ENCODE measurements around the gene RNU7-1.
A peak's percentile ranks its signal among the peaks of the same experiment; 100 is the strongest.

Gene RNU7-1

DNA sequence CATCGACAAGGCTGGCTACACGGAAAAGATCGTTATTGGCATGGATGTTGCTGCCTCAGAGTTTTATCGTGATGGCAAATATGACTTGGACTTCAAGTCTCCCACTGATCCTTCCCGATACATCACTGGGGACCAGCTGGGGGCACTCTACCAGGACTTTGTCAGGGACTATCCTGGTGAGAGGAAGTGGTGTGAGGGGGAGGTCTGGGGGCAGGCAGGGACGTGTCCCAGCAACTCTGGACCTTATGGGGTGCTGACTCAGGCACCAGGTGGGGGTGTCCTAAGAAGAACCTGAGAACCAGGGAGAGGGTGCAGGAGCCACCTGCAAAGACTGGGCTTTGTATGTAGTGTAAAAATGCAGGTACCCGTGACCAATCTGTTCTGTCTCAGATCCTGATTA, 24.0 kb upstream of the RNU7-1 start:
- DNase-seq (ENCODE audit: low read depth): no peak

DNA sequence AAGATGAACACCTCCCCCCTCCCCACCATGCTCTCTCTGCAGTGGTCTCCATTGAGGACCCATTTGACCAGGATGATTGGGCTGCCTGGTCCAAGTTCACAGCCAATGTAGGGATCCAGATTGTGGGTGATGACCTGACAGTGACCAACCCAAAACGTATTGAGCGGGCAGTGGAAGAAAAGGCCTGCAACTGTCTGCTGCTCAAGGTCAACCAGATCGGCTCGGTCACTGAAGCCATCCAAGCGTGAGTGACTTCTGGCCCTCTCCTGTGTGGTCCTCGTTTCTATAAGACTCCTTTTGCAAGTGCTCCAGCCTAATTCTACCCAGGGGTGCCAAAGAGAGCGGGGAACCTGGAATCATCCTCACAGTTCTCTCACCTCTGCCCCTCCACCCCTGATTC, 22.1 kb upstream of the RNU7-1 start:
- DNase-seq (ENCODE audit: low read depth): no peak

DNA sequence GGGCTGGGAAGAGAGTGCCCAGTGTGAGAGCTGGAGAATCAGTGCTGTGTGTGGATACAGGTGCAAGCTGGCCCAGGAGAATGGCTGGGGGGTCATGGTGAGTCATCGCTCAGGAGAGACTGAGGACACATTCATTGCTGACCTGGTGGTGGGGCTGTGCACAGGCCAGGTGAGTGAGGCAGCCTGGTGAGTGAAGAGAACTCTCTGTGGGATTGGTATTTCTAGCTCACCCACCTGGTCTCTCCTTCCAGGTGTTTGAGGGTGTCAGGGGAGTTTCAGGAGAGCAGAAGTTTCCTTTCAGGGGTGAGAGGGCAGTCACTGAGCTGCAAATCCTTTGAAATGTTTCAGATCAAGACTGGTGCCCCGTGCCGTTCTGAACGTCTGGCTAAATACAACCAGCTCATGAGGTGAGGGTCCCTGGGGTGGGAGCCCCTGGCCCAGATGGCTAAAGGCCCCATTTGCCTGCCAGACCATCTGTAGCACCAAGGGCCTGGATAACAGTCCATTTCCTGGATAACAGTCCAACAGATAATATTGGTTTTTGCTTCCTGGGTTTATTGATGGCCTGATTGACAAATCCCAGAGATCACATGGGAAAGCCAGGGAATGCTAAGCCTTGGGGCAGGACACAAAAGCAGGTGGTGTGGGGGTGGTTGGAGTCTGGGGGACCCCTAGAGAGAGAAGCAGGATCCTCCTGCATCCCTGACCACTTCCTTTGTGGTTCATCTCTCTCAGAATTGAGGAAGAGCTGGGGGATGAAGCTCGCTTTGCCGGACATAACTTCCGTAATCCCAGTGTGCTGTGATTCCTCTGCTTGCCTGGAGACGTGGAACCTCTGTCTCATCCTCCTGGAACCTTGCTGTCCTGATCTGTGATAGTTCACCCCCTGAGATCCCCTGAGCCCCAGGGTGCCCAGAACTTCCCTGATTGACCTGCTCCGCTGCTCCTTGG, 21.3 kb upstream of the RNU7-1 start:
- DNase-seq (ENCODE audit: low read depth): no peak

DNA sequence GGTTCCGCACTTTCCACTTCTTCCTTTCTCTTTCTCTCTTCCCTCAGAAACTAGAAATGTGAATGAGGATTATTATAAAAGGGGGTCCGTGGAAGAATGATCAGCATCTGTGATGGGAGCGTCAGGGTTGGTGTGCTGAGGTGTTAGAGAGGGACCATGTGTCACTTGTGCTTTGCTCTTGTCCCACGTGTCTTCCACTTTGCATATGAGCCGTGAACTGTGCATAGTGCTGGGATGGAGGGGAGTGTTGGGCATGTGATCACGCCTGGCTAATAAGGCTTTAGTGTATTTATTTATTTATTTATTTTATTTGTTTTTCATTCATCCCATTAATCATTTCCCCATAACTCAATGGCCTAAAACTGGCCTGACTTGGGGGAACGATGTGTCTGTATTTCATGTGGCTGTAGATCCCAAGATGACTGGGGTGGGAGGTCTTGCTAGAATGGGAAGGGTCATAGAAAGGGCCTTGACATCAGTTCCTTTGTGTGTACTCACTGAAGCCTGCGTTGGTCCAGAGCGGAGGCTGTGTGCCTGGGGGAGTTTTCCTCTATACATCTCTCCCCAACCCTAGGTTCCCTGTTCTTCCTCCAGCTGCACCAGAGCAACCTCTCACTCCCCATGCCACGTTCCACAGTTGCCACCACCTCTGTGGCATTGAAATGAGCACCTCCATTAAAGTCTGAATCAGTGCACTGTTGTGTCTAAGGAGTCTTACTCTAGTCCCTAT, 20.4 kb upstream of the RNU7-1 start:
- DNase-seq (ENCODE audit: low read depth): no peak

DNA sequence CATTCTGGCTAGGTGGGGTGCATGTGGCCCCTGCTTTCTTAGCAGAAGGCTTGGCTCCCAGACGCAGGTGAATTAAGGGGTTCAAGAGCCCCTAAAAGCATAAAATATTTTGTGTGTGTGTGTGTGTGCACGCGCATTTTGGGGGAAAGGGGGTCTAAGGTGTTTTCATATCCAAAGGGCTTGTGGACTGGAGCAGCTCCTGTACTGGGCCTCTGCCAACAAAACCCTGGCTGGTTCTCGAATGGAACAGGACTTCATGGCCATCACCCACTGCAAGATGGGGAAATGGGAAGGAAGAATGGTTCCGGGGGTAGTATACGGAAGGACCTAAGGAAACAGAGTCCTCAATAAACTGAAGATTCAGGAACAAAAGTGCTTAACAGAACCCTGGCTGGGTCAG, 19.8 kb upstream of the RNU7-1 start:
- DNase-seq (ENCODE audit: low read depth): no peak

DNA sequence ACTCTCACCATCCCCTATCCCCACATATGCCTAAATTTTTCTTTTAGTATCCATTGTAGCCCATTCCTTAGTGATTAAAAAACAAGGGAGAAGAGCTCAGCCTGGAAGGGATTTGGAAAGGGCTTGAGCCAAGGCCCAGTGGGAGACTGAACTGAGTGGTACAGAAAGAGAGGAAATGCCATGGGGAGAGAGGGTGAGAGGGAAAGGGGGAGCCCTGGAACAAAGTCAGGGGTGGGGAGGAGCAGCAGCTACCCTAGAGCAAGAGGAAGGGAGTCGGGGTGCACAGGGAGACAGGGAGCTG, 18.4 kb upstream of the RNU7-1 start:
- no peak for DNase-seq (ENCODE audit: low read depth)

DNA sequence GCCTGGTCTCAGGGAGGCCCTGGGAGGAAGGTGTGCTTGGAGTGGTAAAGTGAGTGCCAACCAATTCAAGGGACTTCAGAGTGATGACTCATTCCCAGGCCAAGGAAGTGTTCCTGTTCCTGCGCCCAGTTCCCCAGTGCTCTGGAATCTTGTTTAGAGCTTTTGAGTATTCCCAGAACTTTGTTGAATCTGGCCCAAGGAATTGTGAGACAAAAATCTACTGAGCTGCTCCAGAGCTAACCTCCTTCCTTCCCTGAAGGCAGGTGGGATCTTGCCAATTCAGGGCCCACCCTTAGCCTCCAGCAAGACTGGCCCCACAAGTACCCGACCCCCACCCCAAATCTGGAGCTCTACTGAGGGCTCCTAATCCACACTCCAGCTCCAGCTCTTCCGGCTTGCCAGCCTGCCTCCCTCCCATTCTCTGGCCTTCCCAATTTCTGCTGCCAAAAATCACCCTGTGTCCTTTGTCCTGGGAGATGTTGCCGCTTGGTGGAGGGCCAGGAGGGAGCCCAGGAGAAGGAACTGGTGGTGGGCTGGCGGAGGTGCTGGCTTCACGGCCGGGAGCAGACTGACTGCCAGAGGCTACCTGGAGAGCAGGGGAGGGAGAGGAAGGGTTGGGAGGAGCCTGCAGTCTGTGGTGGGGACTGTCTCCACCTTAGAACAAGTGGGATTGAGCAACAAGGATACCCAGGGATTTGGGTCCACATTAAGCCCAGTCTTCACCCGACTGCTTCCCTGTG, 17.9 kb upstream of the RNU7-1 start:
- DNase-seq (ENCODE audit: low read depth): peak; percentile 86

DNA sequence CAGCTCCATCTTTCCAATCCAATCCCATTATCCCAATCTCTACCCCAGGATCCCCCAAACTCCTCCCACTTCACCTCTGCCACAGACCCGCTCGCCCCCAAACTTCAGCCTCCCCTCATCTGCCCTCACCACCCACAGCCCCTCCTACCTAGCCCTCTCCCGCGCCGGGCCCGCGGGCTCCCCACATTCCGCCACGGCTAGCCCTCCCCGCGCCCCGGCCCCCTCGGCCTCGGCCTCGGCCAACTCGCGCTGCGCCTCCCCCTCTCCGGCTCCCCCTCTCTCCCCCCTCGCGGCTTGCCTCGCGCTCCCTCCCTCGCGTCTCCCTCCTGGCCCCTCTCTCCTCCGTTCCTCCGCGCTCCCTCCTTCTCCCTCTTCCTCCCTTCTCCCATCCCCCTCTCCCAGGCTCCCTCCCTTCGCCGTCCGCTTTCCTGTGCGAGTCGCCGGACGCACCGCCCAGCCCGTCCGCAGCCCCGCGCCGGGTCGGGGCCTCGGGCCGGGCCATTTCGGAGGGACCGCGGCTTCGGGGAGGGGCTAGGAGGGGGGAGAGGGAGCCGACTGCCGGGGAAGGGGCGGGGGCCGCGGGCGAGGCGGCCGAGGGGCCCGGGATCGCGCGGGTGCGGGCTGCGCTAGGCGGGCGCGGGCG, 16.1 kb upstream of the RNU7-1 start, which contains the start of gene ATN1:
ATN1 (plus strand) TSS at position 581 of the 643 bp plus-strand sequence. CDS start 6,043 bp downstream, outside the sequence.
- peak; percentile 25 for DNase-seq (ENCODE audit: low read depth)

DNA sequence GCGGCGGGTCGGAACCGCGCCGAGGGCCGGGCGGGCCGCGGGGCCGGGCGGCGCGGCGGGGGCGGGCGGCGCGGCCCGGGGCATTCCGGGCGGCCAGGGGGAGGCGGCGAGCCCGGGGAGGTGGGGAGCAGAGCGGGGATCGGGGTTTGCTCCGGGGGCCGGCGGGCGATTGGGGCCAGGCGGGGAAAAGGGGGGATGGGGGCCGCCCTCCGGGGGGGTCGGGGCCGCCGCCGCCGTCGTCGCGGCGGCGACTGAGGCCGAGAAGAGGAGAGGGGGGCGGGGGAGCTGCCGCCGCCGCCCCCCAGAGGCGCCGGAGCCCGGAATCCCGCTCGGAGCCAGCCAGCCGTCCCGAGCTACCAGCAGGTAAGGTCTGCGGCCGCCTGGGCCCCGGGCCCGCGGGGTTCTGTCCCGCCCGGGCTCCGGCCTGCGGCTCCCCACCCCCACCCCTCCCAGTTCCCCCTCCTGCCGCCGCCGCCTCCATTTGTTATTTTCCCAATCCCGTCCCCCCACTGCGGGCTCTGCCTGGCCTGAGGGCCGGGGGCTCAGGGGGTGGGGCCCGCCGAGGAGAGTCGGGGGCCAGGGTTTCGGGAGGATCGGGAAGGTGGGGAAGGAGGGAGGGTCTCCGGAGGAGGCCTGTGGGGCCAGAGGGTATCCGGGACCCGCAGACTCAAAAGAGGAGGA, 15.5 kb upstream of the RNU7-1 start:
- DNase-seq (ENCODE audit: low read depth): no peak

DNA sequence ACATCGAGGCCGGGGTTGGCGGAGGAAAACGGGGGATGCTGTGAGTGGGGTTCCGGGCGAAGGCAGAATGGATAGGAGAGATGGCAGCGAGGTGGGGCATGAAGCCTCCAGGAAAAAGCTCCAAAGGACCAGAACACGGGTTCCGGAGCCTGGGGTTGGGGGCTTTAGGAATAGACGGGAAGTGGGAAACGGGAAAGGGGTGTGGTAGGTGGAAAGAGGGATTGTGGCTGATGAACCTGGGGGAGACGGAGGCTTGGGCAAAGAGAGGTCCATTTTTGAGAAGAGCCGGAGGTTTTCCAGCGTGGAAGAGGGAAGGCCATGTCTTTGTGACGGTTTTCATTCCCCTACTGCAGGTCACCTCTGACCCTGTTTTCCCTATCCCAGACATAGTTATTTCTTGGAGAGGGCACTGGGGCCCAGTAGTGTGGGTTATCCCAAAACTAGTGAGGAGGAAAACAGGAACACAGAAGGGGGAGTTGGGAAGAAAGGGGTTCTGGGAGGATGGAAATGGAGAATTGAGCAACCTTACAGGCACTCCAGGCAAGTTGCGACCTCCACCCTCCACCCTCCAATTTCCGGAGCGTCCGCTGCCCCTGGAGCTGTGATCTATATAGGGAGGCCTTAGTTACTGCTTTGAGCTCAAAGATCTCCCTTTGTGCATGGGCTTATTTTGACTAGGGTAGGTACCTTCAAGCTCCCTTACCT, 14.8 kb upstream of the RNU7-1 start:
- DNase-seq (ENCODE audit: low read depth): no peak

DNA sequence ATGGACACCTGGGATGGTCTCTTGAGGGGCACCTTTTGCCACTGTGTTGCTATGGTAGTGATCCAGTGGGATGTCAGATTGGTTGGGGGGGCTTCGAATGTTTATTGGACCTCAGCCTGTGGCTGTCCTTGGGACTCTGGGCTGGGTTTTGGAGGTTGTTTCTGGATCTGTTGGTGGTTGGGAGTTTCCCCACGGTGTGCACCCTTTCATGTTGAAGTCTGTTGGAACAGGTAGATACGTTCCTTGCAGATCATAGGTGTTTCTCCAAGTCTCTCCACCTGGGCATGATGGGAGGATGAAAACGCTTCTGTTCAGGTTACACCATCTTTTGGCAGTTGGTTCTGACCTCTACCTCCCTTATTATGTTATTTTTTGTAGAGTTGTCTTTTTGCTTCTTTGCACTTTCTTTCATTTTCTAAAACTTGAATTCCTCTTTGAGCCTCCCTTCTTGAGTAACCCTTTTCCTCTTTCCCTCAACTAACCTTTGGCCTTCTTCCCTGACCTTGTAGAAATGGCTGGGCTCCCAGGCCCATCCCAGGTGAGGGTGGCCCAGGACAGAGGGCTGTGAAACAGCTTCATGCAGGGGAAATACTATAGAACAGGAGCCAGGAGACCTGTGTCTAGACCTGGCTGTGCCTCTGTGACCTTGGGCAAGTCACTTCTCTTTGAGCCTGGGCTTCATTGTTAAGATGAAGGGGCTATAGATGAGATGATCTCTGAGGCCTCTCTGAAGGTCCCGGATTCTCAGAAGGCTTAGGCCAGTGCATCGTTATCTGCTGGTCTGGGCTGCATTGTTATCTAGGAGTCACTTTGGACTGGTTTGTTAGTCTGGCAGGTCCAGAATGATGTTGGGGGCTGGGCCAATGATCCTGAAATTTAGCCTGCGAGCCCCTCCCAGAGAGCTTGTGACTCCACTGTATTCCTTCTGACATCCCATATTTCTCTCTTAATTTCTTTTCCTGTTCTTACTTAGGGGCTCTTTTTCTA, 13.9 kb upstream of the RNU7-1 start:
- DNase-seq (ENCODE audit: low read depth): no peak

DNA sequence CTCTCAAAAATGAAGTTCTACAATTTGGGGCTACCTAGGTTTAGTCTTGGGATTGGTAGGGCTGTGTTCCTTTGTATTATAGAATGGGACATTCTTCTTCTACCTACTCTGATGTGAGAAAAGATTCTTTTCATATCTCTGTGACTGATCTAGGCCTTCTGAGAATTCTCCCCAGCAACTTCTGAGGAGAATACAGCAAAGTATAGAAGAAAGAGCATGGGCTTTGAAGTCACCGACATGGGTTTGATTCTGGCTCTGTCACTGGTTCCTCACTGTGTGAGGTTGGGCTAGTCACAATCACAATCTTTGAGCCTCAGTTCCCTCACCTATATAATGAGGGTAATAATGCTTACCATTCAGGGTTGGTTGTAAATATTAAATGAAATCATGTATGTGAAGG, 10.8 kb upstream of the RNU7-1 start:
- DNase-seq (ENCODE audit: low read depth): no peak

DNA sequence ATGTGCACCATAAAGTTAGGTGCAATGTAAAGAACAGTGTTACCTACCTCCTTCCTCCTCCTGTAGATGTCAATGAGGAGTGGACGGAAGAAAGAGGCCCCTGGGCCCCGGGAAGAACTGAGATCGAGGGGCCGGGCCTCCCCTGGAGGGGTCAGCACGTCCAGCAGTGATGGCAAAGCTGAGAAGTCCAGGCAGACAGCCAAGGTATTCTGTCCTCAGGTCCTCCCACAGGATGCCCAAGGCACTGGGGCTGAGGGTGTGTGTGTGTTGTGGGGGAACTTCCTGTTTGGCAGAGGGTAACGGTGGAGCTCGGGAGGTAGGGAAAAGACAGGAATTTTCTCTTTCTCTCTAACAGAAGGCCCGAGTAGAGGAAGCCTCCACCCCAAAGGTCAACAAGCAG, 9.5 kb upstream of the RNU7-1 start:
- DNase-seq (ENCODE audit: low read depth): no peak

DNA sequence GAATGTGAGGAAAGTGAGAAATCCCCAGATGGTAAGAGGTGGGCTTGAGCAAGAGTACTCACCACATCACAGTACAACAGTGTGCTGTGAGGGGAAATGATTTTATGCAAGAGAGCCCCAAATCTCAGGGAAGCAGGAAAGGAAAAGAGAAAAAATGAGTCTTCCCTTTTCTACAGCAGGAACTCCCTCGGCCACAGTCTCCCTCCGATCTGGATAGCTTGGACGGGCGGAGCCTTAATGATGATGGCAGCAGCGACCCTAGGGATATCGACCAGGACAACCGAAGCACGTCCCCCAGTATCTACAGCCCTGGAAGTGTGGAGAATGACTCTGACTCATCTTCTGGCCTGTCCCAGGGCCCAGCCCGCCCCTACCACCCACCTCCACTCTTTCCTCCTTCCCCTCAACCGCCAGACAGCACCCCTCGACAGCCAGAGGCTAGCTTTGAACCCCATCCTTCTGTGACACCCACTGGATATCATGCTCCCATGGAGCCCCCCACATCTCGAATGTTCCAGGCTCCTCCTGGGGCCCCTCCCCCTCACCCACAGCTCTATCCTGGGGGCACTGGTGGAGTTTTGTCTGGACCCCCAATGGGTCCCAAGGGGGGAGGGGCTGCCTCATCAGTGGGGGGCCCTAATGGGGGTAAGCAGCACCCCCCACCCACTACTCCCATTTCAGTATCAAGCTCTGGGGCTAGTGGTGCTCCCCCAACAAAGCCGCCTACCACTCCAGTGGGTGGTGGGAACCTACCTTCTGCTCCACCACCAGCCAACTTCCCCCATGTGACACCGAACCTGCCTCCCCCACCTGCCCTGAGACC, 8.0 kb upstream of the RNU7-1 start:
- no peak for DNase-seq (ENCODE audit: low read depth)

DNA sequence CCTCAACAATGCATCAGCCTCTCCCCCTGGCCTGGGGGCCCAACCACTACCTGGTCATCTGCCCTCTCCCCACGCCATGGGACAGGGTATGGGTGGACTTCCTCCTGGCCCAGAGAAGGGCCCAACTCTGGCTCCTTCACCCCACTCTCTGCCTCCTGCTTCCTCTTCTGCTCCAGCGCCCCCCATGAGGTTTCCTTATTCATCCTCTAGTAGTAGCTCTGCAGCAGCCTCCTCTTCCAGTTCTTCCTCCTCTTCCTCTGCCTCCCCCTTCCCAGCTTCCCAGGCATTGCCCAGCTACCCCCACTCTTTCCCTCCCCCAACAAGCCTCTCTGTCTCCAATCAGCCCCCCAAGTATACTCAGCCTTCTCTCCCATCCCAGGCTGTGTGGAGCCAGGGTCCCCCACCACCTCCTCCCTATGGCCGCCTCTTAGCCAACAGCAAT, 7.4 kb upstream of the RNU7-1 start:
- no peak for DNase-seq (ENCODE audit: low read depth)

DNA sequence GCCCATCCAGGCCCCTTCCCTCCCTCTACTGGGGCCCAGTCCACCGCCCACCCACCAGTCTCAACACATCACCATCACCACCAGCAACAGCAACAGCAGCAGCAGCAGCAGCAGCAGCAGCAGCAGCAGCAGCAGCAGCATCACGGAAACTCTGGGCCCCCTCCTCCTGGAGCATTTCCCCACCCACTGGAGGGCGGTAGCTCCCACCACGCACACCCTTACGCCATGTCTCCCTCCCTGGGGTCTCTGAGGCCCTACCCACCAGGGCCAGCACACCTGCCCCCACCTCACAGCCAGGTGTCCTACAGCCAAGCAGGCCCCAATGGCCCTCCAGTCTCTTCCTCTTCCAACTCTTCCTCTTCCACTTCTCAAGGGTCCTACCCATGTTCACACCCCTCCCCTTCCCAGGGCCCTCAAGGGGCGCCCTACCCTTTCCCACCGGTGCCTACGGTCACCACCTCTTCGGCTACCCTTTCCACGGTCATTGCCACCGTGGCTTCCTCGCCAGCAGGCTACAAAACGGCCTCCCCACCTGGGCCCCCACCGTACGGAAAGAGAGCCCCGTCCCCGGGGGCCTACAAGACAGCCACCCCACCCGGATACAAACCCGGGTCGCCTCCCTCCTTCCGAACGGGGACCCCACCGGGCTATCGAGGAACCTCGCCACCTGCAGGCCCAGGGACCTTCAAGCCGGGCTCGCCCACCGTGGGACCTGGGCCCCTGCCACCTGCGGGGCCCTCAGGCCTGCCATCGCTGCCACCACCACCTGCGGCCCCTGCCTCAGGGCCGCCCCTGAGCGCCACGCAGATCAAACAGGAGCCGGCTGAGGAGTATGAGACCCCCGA, 6.8 kb upstream of the RNU7-1 start:
- DNase-seq (ENCODE audit: low read depth): no peak

DNA sequence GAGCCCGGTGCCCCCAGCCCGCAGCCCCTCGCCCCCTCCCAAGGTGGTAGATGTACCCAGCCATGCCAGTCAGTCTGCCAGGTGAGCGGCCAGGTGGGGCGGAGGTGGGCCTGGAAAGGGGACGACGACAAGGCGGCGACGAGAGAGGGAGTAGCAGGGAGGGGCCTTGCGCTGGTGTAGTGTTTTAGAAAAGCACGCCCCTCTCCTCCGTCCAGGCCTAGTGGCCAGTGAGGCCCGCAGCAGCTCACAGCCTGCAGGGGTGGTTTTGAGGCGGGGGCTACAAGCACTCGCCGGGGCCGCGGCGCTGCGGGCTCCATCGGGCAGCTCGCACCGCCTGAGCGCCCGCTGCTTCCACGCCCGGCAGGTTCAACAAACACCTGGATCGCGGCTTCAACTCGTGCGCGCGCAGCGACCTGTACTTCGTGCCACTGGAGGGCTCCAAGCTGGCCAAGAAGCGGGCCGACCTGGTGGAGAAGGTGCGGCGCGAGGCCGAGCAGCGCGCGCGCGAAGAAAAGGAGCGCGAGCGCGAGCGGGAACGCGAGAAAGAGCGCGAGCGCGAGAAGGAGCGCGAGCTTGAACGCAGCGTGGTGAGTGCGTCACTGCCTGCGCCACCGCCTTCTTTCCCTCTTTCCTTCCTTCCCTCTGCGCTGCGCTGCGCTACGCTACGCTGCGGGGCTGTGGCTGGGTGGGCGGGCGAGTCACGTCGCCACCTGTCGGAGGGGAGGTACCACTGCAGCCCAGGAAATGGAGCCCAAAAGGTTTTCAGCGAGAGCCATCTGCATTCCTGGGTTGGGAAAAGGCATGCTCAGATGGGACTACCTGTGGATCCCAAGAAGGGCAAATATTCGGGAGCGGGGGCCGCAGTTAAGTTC, 5.9 kb upstream of the RNU7-1 start:
- no peak for DNase-seq (ENCODE audit: low read depth)
